ENCODE measurements around the gene RETREG1.

The RETREG1 gene

DNA sequence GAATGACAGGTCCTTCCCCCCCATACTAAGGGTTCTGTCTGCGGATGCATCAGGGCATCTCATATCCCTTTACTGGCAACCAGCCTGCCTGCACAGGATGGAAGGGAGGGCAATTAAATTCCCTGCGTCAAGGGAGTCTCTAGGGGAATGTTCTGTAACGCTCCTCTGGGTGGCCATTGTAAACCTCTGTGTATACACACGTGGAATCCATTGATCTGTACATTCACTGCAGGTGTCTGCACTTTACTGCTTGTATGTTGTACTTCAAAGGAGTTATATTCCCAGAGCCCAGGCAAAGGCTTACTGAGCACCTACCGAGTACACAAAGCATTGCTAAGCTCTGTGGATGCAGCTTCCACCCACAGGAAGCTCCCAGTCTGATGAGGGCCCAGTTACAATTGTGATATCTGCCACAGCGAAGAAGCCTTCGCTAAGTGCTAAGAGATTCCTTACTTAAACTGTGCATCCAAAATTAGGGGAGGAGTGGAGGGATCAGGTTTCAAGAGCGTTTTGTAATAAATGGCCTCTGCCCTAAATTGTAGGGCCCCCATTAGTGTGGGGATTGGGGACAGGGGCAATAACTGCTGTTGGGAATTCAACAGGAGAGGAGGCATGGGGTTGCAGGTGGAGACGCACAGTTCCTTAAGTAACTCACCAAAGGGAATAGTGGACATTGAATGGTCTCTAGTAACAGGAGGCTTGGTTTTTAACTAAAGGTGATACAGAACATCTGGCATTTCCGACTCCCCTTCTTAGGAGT, 1.5 kb upstream of the RETREG1 start (continued):
- no peak for TF ChIP-seq ZNF837 (tag by site-specific recombination; IDR thresholded peaks at IDR 0.05)
- no peak for TF ChIP-seq ZNF677 (tag by site-specific recombination; IDR thresholded peaks at IDR 0.05)
- no peak for TF ChIP-seq ZNF132 (tag by site-specific recombination; IDR thresholded peaks at IDR 0.05; ENCODE audit: borderline replicate concordance)

GRCh38 chr5:16617274-16617968, 624 bp upstream of the RETREG1 start:
- no peaks in the 10 kb centered on the region for H3K9me3 ChIP-seq (ENCODE audit: control insufficient read depth, insufficient read depth, low read depth, low read length)
- H3K4me1 ChIP-seq (ENCODE audit: control insufficient read depth, insufficient read depth, low read length): peaks cover 22% of the 10 kb centered on the region
- peak overlapping the region; percentile 44; the same call in 1 of the 2 replicates for H3K27ac ChIP-seq (ENCODE audit: extremely low read depth, low read depth, low read length)
- H3K4me3 ChIP-seq (ENCODE audit: low read depth, low read length): peak overlapping the region; percentile 54
- ChIA-PET CTCF (interaction anchor here (1.1 kb wide), 1 partner anchor 65 kb away, joined by 3 read pairs; no protein-coding TSS in a partner anchor), POLR2A (interaction anchor here (0.8 to 0.9 kb wide), 2 partner anchors 9 to 17 kb away, joined by 3 to 4 read pairs; no protein-coding TSS in a partner anchor)
- H3K36me3 ChIP-seq (ENCODE audit: control insufficient read depth in 2 of 2, insufficient read depth in 1 of 2, low read length in 2 of 2): peaks cover 0 to 4% of the 10 kb centered on the region in 2 experiments; a peak in 1 of 3 replicates
- TF ChIP-seq ZNF558 (tag by site-specific recombination; IDR thresholded peaks at IDR 0.05): no peak
- TF ChIP-seq ZNF266 (tag by site-specific recombination; IDR thresholded peaks at IDR 0.05; ENCODE audit: low read depth): no peak
- TF ChIP-seq ZNF626 (tag by site-specific recombination; IDR thresholded peaks at IDR 0.05): no peak
- TF ChIP-seq SP2 (tag by site-specific recombination; IDR thresholded peaks at IDR 0.05): no peak
- TF ChIP-seq, protein P1, sequence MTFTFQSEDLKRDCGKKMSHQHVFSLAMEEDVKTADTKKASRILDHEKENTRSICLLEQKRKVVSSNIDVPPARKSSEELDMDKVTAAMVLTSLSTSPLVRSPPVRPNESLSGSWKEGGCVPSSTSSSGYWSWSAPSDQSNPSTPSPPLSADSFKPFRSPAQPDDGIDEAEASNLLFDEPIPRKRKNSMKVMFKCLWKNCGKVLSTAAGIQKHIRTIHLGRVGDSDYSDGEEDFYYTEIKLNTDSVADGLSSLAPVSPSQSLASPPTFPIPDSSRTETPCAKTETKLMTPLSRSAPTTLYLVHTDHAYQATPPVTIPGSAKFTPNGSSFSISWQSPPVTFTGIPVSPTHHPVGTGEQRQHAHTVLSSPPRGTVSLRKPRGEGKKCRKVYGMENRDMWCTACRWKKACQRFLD (tag by site-specific recombination; IDR thresholded peaks at IDR 0.05): no peak
- TF ChIP-seq ZNF76 (tag by site-specific recombination; IDR thresholded peaks at IDR 0.05; ENCODE audit: borderline replicate concordance, low read depth): no peak
- TF ChIP-seq TRIM28 (IDR thresholded peaks at IDR 0.05; ENCODE audit: borderline replicate concordance, low read length): no peak
- TF ChIP-seq ZNF24 (tag by site-specific recombination; IDR thresholded peaks at IDR 0.05): no peak
- TF ChIP-seq ZSCAN5A (tag by site-specific recombination; IDR thresholded peaks at IDR 0.05): no peak
- no peak for TF ChIP-seq ZNF449 (tag by site-specific recombination; IDR thresholded peaks at IDR 0.05)
- no peak for TF ChIP-seq ZFP41 (tag by site-specific recombination; IDR thresholded peaks at IDR 0.05; ENCODE audit: borderline replicate concordance)
- no peak for TF ChIP-seq ZNF664 (tag by site-specific recombination; IDR thresholded peaks at IDR 0.05)
- no peak for TF ChIP-seq ZNF311 (tag by site-specific recombination; IDR thresholded peaks at IDR 0.05; ENCODE audit: borderline replicate concordance)
- peak; percentile 19; the same call in 1 of the 2 replicates for TF ChIP-seq ZNF341 (tag by site-specific recombination; IDR thresholded peaks at IDR 0.05; ENCODE audit: low read depth)
- TF ChIP-seq KLF8 (tag by site-specific recombination; IDR thresholded peaks at IDR 0.05): no peak
- no peak for TF ChIP-seq OSR2 (tag by site-specific recombination; IDR thresholded peaks at IDR 0.05)
- TF ChIP-seq ATF2 (tag by site-specific recombination; IDR thresholded peaks at IDR 0.05; ENCODE audit: low read depth): no peak
- no peak for TF ChIP-seq ZNF362 (tag by site-specific recombination; IDR thresholded peaks at IDR 0.05)
- no peak for TF ChIP-seq ZNF791 (tag by site-specific recombination; IDR thresholded peaks at IDR 0.05)
- no peak for TF ChIP-seq ZNF677 (tag by site-specific recombination; IDR thresholded peaks at IDR 0.05)
- peak; percentile 72; the same call in 1 of the 2 replicates for TF ChIP-seq ZNF366 (tag by site-specific recombination; conservative IDR thresholded peaks at IDR 0.05)
- TF ChIP-seq ZNF184 (tag by site-specific recombination; IDR thresholded peaks at IDR 0.05): no peak
- TF ChIP-seq ZBTB20 (tag by site-specific recombination; IDR thresholded peaks at IDR 0.05): peak; percentile 25; the same call in 1 of the 2 replicates
- peak; percentile 18 for TF ChIP-seq ZNF335 (tag by site-specific recombination; conservative IDR thresholded peaks at IDR 0.05)
- TF ChIP-seq ZNF623 (tag by site-specific recombination; IDR thresholded peaks at IDR 0.05): no peak
